ENCODE measurements around the gene KRTAP12-1.
"Not testable (repeated sequence)": the region's sequence is repeated elsewhere in the genome, so short reads cannot be mapped to it uniquely, and the experiment has no call there.

KRTAP12-1 gene

GRCh38 chr21:44639331-44639655 lies 42.7 kb downstream of the KRTAP12-1 start:
- Histone ChIP-seq H3K36me3 (ENCODE audit: control insufficient read depth, insufficient read depth, low read length) (no peaks in the 10 kb centered on the region), H3K4me3 (ENCODE audit: extremely low read depth, insufficient read depth, low read length, poor library complexity, severe bottlenecking) (no peak overlapping the region), H3K4me1 (ENCODE audit: control insufficient read depth, insufficient read depth, low read length, poor library complexity, severe bottlenecking) (no peaks in the 10 kb centered on the region), H3K27ac (ENCODE audit: low read depth, low read length, severe bottlenecking) (no peak overlapping the region), H3K9me3 (ENCODE audit: control insufficient read depth, low read length) (peaks cover 10% of the 10 kb centered on the region)
- WGBS, 2 experiments (ENCODE audit: insufficient coverage in 2 of 2): 94 to 97% methylated on average over 12 of the region's 12 CpGs

- H3K9me3 ChIP-seq (ENCODE audit: control insufficient read depth, low read length); H3K4me1 ChIP-seq (ENCODE audit: control insufficient read depth, insufficient read depth, low read length, poor library complexity, severe bottlenecking); H3K36me3 ChIP-seq (ENCODE audit: control insufficient read depth, insufficient read depth, low read length); H3K4me3 ChIP-seq (ENCODE audit: extremely low read depth, insufficient read depth, low read length, poor library complexity, severe bottlenecking); H3K27ac ChIP-seq (ENCODE audit: low read depth, low read length, severe bottlenecking): not testable (repeated sequence)
- WGBS, 2 experiments (ENCODE audit: insufficient coverage in 2 of 2): 89 to 94% methylated on average over 12 of the region's 21 CpGs
These were observed 43.2 kb downstream of the KRTAP12-1 start for GRCh38 chr21:44638506-44639330.

- not testable (repeated sequence) for H3K36me3 ChIP-seq (ENCODE audit: control insufficient read depth, insufficient read depth, low read length); H3K4me3 ChIP-seq (ENCODE audit: extremely low read depth, insufficient read depth, low read length, poor library complexity, severe bottlenecking); H3K27ac ChIP-seq (ENCODE audit: low read depth, low read length, severe bottlenecking); H3K9me3 ChIP-seq (ENCODE audit: control insufficient read depth, low read length); H3K4me1 ChIP-seq (ENCODE audit: control insufficient read depth, insufficient read depth, low read length, poor library complexity, severe bottlenecking)
- WGBS, 2 experiments (ENCODE audit: insufficient coverage in 2 of 2): 85 to 88% methylated on average over 2 to 6 of the region's 12 CpGs
These were observed 44.1 kb downstream of the KRTAP12-1 start for GRCh38 chr21:44637851-44638348.

- Histone ChIP-seq H3K9me3 (ENCODE audit: control insufficient read depth, low read length) (peaks cover 7% of the 10 kb centered on the region), H3K4me1 (ENCODE audit: control insufficient read depth, insufficient read depth, low read length, poor library complexity, severe bottlenecking) (no peaks in the 10 kb centered on the region), H3K4me3 (ENCODE audit: extremely low read depth, insufficient read depth, low read length, poor library complexity, severe bottlenecking) (no peak within 1 kb of the TSS), H3K36me3 (ENCODE audit: control insufficient read depth, insufficient read depth, low read length) (no peaks in the 10 kb centered on the region), H3K27ac (ENCODE audit: low read depth, low read length, severe bottlenecking) (no peak within 1 kb of the TSS)
- WGBS, 2 experiments (ENCODE audit: insufficient coverage in 2 of 2): 71 to 76% methylated on average over 15 to 20 of the region's 21 CpGs
These were observed 44.7 kb downstream of the KRTAP12-1 start, which contains the start of gene KRTAP10-10 for GRCh38 chr21:44637018-44637850. Gene KRTAP10-10, plus strand, starts transcription at chr21:44637356. Its CDS starts 62 bp downstream, at chr21:44637418.

- H3K27ac ChIP-seq (ENCODE audit: low read depth, low read length, severe bottlenecking): no peak overlapping the region
- 86 to 93% methylated on average over 11 to 14 of the region's 15 CpGs for WGBS, 2 experiments (ENCODE audit: insufficient coverage in 2 of 2)
- H3K4me1 ChIP-seq (ENCODE audit: control insufficient read depth, insufficient read depth, low read length, poor library complexity, severe bottlenecking): no peaks in the 10 kb centered on the region
- H3K9me3 ChIP-seq (ENCODE audit: control insufficient read depth, low read length): peaks cover 9% of the 10 kb centered on the region
- no peak overlapping the region for H3K4me3 ChIP-seq (ENCODE audit: extremely low read depth, insufficient read depth, low read length, poor library complexity, severe bottlenecking)
- no peaks in the 10 kb centered on the region for H3K36me3 ChIP-seq (ENCODE audit: control insufficient read depth, insufficient read depth, low read length)
These were observed 45.5 kb downstream of the KRTAP12-1 start for GRCh38 chr21:44636209-44637017.

GRCh38 chr21:44632067-44632466 lies 49.9 kb downstream of the KRTAP12-1 start:
- no peaks in the 10 kb centered on the region for H3K4me1 ChIP-seq (ENCODE audit: control insufficient read depth, insufficient read depth, low read length, poor library complexity, severe bottlenecking)
- no peaks in the 10 kb centered on the region for H3K36me3 ChIP-seq (ENCODE audit: control insufficient read depth, insufficient read depth, low read length)
- no peak overlapping the region for H3K27ac ChIP-seq (ENCODE audit: low read depth, low read length, severe bottlenecking)
- no CpG with 5 or more reads among the region's 1 CpG for WGBS, 2 experiments (ENCODE audit: insufficient coverage in 2 of 2)
- H3K9me3 ChIP-seq (ENCODE audit: control insufficient read depth, low read length): peaks cover 3% of the 10 kb centered on the region
- H3K4me3 ChIP-seq (ENCODE audit: extremely low read depth, insufficient read depth, low read length, poor library complexity, severe bottlenecking): no peak overlapping the region
